GM19328 (cell line): Measurements from ENCODE around the gene NEDD8.

Experiments
- ATAC-seq: cut with Tn5 transposase; IDR thresholded peaks from one replicate; pipeline ENCODE4 v1.9.1; 2021; ENCODE audit warnings: mild to moderate bottlenecking, moderate library complexity; ENCODE audit not compliant: unreplicated experiment

Gene NEDD8

DNA sequence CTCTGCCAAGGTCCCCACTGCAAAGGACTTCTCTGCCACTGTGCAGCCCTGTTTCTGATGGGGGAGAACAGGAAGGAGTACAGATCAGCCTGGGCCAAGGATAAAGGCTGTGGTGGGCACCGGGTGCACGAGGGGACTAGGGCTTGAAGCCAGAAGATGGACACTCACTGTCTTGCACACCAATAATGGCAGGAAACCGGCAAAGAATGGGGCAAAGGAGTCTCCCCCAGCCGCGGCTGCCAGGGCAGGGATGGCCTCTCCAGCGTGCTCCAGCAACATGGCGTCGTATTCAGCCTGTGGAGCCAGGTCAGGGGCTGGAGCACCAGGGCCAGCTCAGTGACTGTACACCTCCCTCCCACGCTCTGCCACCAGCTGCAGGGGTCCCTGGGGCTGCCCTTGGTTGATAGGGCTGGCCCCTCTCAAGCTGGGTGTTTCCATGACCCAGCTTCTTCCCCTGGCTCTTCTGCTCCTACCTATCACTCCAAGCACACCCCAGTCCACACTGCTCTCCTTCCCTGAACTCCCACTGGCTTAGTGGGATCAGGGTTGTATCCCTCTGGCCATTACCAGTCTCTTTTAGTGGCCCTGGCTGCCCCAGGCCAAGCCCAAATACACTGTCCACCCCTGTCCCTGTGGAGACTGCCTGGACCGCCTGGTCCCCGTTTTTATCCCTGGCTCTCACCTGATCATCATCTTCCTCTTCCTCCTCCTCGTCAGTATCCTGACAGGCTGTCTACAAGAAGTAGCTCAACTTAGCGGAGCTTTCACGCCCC is 49.9 kb downstream of the NEDD8 start:
- ATAC-seq: no peak

DNA sequence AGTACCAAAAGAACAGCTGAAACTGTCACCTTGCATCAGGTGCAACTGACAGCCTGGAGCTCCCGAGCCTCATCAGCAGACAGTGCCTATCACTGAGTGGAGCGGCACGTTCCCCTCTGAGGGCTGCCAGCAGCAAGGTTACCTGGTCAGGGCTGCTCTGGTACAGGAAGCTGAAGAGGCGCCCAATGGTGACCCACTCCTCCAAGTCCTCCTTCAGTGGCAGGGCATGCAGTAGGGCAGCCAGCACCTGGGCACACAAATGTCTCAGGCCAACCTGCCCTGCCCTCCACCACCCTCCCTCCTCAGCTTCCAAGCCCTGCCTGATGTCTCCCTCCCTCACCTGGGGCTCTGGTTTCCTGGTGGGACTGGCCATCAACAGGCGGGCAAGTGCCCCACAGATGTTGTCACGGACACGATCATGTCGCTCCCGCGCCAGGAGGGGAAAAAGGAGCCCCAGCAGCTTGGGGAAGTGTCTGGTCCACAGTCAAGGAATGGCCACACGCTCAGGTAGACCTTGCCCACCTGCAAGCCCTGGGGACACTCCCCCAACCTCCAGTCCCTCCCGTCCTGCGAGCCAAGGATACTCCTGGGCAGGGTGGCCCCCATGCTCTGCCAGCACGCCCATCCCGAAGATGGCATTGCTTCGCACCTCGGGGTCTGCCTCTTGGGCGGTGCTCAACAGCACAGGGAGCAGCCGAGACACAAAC is 50.6 kb downstream of the NEDD8 start:
- ATAC-seq: no peak

- ATAC-seq: no peak
Measured at GRCh38 chr14:24179961-24180796, 52.0 kb downstream of the NEDD8 start.

GRCh38 chr14:24179294-24179960 is 52.7 kb downstream of the NEDD8 start:
- no peak for ATAC-seq

DNA sequence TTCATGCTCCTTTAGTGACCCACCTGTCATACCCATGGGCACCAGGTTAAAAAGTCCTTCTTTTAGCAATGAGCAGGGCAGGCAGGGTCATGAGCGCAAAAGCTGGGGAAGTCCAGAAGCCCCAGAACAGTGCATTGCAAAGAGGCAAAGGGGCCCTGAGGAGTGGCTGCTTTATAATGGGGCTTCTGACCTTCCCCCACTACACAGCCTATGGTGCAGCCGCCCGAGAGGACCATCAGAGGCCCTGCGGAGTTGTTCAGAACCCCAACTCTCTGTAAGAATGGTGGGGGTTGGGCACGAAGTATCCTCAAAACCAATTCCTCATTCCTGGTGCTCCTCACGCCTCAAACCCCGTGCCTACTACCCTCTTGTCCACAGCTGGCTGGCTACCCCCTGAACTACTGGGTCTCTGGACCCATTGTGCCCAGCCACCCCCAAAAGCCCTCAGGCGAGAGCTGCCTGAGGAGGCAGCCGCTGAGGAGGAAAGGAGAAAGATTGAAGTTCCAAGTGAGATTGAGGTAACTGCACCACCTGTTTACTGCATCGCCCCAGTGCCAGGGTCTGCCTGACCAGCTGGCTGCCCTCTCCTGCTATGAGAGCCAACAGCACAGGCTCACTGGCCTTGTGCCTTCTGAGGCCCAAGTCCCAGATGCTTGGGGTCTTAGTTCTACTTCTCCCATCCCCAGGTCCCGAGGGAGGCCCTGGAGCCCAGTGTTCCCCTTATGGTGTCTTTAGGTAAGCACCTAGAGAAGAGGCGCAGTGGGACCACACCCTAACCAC is 53.6 kb downstream of the NEDD8 start:
- no peak for ATAC-seq

GRCh38 chr14:24177891-24178290 is 54.3 kb downstream of the NEDD8 start:
- no peak for ATAC-seq

GRCh38 chr14:24177041-24177825 is 54.9 kb downstream of the NEDD8 start:
- no peak for ATAC-seq

DNA sequence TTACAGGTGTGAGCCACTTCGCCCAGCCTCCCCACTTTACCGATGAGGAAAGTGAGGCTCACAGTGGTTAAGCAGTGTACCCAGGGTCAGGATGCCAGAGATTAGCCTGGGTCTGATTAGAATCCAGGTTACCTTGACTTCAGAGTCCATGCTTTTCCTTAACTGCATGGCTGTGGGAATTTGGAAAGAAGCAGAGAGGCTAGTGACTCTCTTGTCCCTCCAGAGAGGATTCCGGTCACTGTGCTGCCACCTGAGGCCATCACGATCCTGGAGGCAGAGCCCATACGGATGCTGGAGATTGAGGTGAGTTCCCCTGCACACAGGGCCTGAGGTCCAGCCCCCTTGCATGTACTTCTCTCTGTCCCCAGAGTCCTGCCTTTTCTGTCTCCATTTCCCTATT is 55.6 kb downstream of the NEDD8 start:
- no peak for ATAC-seq

DNA sequence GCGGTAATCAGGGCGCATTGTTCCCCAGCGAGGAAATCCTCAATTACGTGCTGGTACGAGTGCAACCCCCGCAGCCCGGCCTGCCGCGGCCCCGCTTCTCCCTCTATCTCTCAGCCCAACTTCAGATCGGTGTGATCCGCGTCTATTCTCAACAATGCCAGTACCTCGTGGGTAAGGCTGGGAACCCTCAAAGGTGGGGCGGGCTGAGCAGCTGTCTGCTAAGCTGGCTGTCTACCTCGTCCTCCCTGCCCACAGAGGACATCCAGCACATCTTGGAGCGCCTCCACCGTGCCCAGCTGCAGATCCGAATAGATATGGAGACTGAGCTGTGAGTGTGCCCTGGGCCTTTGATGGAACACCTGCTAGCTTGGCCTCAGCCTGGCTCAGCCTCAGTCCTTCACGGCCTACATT is 59.3 kb downstream of the NEDD8 start:
- ATAC-seq: no peak

DNA sequence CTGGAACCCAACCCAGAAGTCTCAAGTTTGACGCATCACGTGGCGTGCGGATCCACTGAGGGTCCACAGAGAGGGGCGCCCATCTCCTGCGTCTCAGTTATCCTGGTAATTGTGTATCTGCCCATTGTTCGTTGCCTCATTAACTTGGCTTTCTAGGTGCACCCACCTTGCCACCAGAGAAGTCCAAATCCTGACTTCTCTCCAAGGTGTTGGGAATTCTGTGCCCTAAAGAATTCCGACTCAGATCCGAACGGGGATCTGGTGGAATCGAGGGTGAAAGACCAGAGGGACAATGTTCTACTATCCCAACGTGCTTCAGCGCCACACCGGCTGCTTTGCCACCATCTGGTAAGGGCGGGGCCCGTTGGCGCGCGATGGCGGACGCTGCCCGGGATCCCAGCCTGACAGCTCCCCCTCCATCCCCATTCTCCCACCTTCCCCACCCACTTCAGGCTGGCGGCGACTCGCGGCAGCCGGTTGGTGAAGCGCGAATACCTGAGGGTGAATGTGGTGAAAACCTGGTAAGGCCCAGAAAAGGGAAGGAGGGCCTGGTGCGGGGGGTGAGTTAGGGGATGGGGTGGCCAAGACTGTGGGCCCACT is 59.8 kb downstream of the NEDD8 start:
- peak; percentile 18 for ATAC-seq

DNA sequence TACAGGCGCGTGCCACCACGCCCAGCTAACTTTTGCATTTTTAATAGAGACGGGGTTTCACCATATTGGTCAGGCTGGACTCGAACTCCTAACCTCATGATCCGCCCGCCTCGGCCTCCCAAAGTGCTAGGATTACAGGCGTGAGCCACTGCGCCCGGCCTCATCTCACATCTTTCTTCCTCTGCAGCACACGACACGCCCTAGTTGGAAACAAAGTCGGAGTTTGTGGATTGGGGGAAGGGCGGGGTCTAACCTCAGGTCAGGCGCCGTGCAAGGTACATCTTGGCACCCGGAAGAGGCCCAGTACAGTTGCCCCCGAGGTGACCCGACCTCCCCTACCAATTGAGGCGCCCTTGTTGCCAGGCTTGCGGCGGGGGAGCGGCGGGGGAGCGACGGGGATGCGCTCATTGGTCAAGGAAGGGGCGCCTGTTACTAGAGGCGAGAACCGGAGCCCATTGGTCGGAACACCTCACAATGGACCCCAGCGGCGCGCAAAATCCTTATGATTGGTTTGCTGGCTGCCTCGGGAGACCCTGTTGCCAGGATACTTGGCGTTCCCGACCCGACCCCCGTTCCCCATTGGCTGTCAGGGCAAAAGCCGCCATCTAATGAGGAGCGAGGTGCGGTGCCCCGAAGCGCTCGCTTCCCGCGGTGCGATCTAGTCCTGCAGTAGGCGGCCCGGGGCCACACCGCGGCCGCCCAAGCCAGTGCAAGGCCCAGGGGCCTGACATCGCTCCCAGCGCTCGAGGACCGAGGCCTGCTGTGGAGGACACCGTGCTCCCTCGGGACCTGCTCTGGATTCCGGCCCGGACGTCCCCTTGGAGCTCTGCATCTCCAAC is 60.5 kb downstream of the NEDD8 start, which contains the start of gene REC8:
Gene REC8 (plus strand): TSS at position 659 of the 839 bp plus-strand sequence. CDS start 473 bp downstream, outside the sequence.
- ATAC-seq: peak; percentile 55

DNA sequence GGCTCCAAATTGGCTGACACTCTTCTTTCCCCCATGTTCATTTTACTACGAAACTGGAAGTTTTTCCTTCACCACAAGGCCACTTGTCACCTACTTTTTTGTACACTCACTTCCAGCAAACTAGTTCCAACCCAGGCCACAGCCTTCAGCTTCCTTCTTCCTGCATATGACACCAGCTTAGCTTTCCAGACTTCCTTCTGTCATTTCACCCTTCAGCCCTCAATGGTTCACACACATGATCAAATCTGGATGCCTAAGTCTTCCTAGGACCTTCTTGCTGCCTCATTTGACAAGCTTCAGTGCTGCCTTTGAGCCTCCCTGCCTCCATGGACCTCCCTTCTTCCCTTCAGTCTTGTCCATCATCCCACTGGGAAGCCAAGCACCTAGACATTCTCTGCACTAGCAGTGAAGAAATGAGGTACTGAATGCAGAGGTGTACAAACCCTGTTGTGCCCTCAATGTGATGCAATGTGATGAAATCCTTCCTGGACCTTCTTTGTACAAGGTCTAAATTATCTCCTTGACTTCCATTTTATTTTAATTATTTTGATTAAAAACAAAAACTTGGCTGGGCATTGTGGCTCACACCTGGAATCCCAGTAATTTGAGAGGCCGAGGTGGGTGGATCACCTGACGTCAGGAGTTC is 64.6 kb downstream of the NEDD8 start:
- no peak for ATAC-seq
